Type B pancreatic cell (in vitro differentiated cells): ENCODE results near the gene SLC4A1AP. TPM values are rescaled to one million over a fixed set of nuclear protein-coding genes. Genes with fewer than 3 reads are reported as not detected.
A peak's percentile ranks its signal among the peaks of the same experiment; 100 is the strongest.

ENCODE experiments used
- DNase-seq: peaks from one replicate; pipeline ENCODE4 v3.0.0; 2021; ENCODE audit warnings: mixed read lengths; ENCODE audit not compliant: unreplicated experiment; ENCODE audit errors: extremely low spot score
- H3K27ac Mint-ChIP-seq: 2 replicates; pipeline ENCODE4 v1.8.0; 2021; ENCODE audit warnings: mild to moderate bottlenecking, mixed read lengths
- H3K27me3 Mint-ChIP-seq: 2 replicates; pipeline ENCODE4 v1.8.0; 2021; ENCODE audit warnings: mixed read lengths
- H3K36me3 Mint-ChIP-seq: 2 replicates; pipeline ENCODE4 v1.8.0; 2021; ENCODE audit warnings: mixed read lengths
- H3K4me1 Mint-ChIP-seq: one replicate; pipeline ENCODE4 v1.8.0; 2021; ENCODE audit warnings: mixed read lengths; ENCODE audit not compliant: unreplicated experiment
- H3K4me3 Mint-ChIP-seq: 2 replicates; pipeline ENCODE4 v1.8.0; 2021; ENCODE audit warnings: mild to moderate bottlenecking, mixed read lengths
- H3K9me3 Mint-ChIP-seq: 2 replicates; pipeline ENCODE4 v1.8.0; 2021; ENCODE audit warnings: mixed read lengths
- total RNA-seq: library from RNA; stranded (reverse); gene quantifications from 2 replicates; pipeline ENCODE4 v1.2.1, GENCODE V29; 2021; ENCODE audit warnings: low replicate concordance
- TF ChIP-seq, protein P1 (sequence below): fragments of 200-600 bp; sonication (generic); conservative IDR thresholded peaks from 2 replicates; pipeline ENCODE4 v1.5.0; 2021; ENCODE audit warnings: antibody characterized with exemption, mild to moderate bottlenecking

Gene SLC4A1AP
- total RNA-seq, 1 donor from 2014 or later, result 20.7 TPM

DNA sequence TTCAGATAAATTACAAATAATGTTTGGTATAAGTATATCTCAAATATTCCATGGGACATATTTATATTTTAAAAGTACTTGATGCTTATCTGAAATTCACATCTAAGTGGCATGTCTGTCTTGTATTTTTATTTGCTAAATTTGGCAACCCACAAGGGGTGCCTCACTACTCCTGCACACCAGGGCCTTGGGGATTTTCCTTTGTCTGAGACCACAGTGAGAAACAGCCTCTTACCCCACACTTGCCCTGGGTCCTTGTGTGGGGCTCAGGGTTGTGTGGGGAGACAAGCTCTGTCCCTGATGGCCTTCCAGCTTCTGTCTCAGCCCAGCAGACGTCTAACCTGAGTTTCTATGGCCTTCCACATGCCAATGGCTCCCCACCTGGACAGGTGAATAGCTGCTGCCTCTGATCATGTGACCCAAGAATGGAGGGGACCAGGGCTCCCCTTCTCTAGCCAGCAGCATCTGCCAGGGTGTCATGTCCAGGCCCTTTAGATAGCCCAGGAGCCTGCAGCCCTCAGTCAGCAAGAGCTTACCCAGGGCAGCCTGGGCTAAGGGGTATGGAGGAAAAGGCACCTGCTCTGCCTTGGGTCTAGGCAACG, 58.3 kb downstream of the SLC4A1AP start:
- no peak overlapping the region for H3K27ac Mint-ChIP-seq
- H3K27me3 Mint-ChIP-seq, result peaks cover 16% of the 10 kb centered on the region
- TF ChIP-seq, protein P1, sequence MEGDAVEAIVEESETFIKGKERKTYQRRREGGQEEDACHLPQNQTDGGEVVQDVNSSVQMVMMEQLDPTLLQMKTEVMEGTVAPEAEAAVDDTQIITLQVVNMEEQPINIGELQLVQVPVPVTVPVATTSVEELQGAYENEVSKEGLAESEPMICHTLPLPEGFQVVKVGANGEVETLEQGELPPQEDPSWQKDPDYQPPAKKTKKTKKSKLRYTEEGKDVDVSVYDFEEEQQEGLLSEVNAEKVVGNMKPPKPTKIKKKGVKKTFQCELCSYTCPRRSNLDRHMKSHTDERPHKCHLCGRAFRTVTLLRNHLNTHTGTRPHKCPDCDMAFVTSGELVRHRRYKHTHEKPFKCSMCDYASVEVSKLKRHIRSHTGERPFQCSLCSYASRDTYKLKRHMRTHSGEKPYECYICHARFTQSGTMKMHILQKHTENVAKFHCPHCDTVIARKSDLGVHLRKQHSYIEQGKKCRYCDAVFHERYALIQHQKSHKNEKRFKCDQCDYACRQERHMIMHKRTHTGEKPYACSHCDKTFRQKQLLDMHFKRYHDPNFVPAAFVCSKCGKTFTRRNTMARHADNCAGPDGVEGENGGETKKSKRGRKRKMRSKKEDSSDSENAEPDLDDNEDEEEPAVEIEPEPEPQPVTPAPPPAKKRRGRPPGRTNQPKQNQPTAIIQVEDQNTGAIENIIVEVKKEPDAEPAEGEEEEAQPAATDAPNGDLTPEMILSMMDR, result no peak
- no peak overlapping the region for H3K4me3 Mint-ChIP-seq
- DNase-seq, result no peak
- H3K4me1 Mint-ChIP-seq, result peaks cover 17% of the 10 kb centered on the region
- H3K9me3 Mint-ChIP-seq, result no peaks in the 10 kb centered on the region
- H3K36me3 Mint-ChIP-seq, result no peaks in the 10 kb centered on the region

DNA sequence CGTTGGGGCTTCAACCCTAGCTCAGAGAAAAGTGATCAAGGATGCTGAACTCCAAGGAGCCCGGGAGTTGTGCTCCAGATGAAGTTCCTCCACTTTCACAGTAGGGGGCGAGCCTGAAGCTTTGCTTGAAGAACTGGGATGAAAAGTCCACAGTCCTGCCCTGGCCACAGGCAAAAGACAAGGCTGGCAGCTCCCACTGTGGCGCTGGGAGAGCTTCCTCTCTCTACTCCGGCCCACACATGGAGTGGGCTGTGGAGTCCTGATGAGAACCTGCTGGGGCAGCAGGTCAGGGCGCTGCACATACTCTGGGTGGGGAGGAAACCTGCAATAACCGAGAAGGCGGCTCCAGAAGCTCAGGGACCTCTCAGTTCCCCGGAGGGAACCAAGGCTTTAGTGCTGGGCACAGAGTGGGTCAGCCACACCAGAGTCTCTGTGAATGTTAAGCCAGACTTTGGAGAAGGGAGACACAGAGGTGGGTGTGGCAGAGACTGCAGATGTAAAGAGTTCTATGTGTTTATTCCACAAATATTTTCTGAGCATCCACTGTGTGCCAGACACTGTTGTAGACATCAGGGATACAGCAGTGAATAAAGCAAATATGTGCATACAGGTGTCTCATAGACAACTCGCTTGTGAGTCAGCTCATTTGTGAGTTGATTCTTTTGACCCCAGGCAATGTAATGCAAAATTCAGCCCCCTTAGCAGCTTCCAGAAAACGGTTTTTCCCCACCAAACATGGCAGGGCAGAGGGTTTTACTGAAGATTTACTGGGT, 59.9 kb downstream of the SLC4A1AP start:
- H3K9me3 Mint-ChIP-seq, result no peaks in the 10 kb centered on the region
- peaks cover 13% of the 10 kb centered on the region for H3K27me3 Mint-ChIP-seq
- H3K36me3 Mint-ChIP-seq, result no peaks in the 10 kb centered on the region
- TF ChIP-seq, protein P1, result peak; percentile 84
- DNase-seq, result no peak
- H3K4me1 Mint-ChIP-seq, result peaks cover 17% of the 10 kb centered on the region
- H3K4me3 Mint-ChIP-seq, result no peak overlapping the region
- H3K27ac Mint-ChIP-seq, result peak overlapping the region; percentile 61

DNA sequence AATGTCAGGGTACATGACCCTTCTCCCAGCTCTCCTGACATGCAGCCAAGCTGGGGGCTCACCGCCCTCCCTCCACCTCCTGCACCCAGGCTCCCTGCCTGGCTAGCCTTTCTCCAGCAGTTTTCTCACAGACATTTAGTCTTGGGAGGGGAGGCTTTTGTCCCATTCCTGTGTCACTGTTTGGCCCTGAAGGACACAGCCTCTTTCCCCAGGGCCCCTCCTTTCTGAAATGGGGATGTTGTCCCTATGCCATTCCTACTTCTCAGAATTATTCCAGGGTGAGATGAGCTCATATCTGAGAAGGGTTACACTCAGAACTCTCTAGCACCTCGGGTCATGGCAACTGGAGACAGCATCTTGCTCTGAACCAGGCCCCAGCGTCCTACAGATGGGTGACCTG, 60.5 kb downstream of the SLC4A1AP start:
- TF ChIP-seq, protein P1, result no peak
- H3K27ac Mint-ChIP-seq, result no peak overlapping the region
- no peaks in the 10 kb centered on the region for H3K36me3 Mint-ChIP-seq
- no peaks in the 10 kb centered on the region for H3K9me3 Mint-ChIP-seq
- peaks cover 22% of the 10 kb centered on the region for H3K4me1 Mint-ChIP-seq
- H3K4me3 Mint-ChIP-seq, result no peak overlapping the region
- no peak for DNase-seq
- peaks cover 13% of the 10 kb centered on the region for H3K27me3 Mint-ChIP-seq

DNA sequence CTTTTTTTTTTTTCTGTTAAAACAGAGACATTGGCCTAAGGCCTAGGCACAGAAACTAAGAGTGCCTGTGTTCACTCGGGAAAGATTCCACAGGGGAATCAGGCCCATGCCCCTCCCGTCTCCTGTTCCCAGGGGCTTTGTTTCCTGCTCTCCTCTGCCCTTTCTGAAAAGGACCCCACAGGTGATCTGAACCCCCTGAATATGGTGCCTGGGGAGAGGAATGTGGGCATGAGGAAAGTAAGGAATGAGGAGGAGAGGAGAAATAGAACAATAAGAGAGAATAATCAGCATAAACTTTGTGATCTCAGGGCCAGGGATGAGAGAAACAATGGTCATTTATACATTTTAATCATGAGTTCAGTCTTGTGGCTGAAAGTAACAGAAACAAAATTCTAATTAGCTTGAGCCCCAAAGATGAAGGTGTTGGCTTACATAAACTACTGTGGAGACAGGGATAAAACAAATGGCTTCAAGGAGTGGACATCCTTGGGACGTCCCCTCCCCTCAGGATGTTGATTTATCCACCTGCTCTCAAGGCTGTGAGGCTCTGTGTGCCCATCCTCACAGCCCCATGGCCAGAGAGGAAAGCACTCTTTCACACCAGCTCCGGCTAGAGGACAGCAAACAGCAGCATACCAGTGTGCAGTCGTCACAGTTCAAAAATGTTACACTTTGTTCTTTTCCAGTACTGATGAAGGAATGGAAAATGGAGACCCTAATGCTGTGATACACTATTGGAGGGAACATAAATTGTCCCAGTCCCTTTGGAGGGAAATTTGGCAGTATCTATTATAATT, 61.4 kb downstream of the SLC4A1AP start:
- peaks cover 27% of the 10 kb centered on the region for H3K4me1 Mint-ChIP-seq
- no peak overlapping the region for H3K4me3 Mint-ChIP-seq
- H3K27ac Mint-ChIP-seq, result no peak overlapping the region
- H3K36me3 Mint-ChIP-seq, result no peaks in the 10 kb centered on the region
- TF ChIP-seq, protein P1, result no peak
- no peaks in the 10 kb centered on the region for H3K9me3 Mint-ChIP-seq
- peaks cover 9% of the 10 kb centered on the region for H3K27me3 Mint-ChIP-seq
- DNase-seq, result no peak

DNA sequence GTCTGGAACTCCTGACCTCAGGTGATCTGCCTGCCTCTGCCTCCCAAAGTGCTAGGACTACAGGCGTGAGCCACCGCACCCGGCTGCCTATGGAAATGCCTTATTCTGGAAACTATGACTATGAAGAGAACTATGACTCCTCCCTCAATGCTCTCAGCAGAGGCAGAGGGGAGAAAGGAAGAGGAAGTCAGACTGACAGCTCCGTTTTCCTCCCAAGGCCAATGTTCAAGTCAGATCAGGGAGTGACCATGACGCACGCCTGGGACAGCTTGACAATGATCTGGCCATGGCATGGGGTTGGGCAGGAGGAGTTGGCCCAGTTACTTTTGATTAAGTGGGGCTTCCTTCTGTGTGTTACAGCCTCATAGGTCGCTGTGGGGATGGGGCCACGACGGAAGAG, 63.6 kb downstream of the SLC4A1AP start:
- Mint-ChIP-seq H3K4me3 (no peak overlapping the region), H3K27me3 (no peaks in the 10 kb centered on the region), H3K9me3 (no peaks in the 10 kb centered on the region), H3K36me3 (no peaks in the 10 kb centered on the region), H3K4me1 (peaks cover 27% of the 10 kb centered on the region), H3K27ac (peak overlapping the region; percentile 20)
- TF ChIP-seq, protein P1, result no peak
- DNase-seq, result no peak
